Choroid plexus epithelial cell (primary cell): Measurements from ENCODE around the gene NRXN2.
"Not testable (repeated sequence)": the region's sequence is repeated elsewhere in the genome, so short reads cannot be mapped to it uniquely, and the experiment has no call there.

Experiments used
- DNase-seq: peaks from one replicate; pipeline ENCODE4 v3.0.0-alpha.2; 2010; ENCODE audit warnings: low read depth
- H3K4me3 ChIP-seq: 2 replicates; pipeline ENCODE4 v1.5.1; 2011; ENCODE audit warnings: low read depth, mild to moderate bottlenecking, control low read depth, low read length, moderate library complexity
- TF ChIP-seq, protein P1 (sequence below): conservative IDR thresholded peaks from 2 replicates; pipeline ENCODE4 v1.5.1; 2011; ENCODE audit warnings: low read depth, mild to moderate bottlenecking, control low read depth, inconsistent platforms, low read length, moderate library complexity

NRXN2 gene

DNA sequence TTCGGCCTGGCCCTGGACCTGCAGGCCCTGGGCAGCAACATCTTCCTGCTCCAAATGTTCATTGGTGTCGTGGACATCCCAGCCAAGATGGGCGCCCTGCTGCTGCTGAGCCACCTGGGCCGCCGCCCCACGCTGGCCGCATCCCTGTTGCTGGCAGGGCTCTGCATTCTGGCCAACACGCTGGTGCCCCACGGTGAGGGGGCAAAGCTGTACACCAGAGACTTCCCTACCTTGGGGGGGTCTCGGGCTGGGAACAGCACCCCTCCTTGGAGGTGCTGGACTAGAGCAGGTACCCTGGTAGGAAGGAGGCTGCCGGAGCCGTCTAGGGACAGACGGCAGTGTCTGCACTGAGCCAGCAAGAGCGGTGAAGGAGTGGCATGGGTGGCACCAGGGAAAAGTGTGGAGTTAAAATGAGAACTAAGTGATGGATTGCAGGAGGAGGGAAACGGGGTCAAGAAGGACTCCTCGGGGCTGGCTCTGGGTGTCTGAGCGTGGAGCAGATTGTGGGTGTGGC lies 123.2 kb downstream of the NRXN2 start:
- H3K4me3 ChIP-seq: no peak overlapping the region
- DNase-seq: no peak
- TF ChIP-seq, protein P1, sequence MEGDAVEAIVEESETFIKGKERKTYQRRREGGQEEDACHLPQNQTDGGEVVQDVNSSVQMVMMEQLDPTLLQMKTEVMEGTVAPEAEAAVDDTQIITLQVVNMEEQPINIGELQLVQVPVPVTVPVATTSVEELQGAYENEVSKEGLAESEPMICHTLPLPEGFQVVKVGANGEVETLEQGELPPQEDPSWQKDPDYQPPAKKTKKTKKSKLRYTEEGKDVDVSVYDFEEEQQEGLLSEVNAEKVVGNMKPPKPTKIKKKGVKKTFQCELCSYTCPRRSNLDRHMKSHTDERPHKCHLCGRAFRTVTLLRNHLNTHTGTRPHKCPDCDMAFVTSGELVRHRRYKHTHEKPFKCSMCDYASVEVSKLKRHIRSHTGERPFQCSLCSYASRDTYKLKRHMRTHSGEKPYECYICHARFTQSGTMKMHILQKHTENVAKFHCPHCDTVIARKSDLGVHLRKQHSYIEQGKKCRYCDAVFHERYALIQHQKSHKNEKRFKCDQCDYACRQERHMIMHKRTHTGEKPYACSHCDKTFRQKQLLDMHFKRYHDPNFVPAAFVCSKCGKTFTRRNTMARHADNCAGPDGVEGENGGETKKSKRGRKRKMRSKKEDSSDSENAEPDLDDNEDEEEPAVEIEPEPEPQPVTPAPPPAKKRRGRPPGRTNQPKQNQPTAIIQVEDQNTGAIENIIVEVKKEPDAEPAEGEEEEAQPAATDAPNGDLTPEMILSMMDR: no peak

DNA sequence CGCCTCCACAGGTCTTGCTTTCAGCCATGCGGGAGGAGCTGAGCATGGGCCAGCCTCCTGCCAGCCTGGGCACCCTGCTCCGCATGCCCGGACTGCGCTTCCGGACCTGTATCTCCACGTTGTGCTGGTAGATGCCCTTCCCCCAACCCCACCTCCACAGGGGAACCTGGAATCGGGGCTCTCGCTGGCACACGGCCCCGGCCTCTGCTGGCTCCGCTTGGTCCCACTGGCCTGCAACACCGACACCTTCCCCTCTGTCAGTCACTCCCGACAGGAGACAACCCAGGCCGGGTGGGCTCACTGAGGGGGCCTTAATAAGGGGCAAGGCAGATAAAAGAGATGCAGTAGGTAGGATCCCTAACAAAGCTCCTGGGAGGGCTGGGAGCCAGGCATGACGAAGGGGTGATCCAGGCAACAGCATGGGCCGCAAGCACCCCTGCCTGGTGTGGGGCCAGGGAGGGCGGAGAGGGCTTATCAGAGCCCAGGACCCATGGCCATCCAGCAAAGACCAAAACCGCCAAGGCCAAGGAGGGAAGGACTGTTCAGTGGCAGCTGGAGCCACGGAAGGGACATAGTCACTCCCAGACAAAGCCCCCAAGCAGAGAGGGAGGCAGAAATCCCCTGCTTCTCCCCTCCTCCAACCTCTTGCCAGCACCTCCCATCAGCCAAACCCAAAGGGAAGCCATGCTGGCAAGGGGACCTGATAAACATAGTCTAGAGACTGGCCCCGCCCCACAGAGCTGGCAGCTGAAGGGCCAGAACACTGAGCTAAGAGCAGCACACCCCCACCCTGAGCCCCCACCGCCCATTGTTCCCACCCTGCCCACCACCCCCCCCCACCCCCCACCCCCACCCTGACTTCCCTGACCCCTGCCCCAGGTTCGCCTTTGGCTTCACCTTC lies 124.0 kb downstream of the NRXN2 start:
- TF ChIP-seq, protein P1: no peak
- H3K4me3 ChIP-seq: no peak overlapping the region
- DNase-seq: no peak

DNA sequence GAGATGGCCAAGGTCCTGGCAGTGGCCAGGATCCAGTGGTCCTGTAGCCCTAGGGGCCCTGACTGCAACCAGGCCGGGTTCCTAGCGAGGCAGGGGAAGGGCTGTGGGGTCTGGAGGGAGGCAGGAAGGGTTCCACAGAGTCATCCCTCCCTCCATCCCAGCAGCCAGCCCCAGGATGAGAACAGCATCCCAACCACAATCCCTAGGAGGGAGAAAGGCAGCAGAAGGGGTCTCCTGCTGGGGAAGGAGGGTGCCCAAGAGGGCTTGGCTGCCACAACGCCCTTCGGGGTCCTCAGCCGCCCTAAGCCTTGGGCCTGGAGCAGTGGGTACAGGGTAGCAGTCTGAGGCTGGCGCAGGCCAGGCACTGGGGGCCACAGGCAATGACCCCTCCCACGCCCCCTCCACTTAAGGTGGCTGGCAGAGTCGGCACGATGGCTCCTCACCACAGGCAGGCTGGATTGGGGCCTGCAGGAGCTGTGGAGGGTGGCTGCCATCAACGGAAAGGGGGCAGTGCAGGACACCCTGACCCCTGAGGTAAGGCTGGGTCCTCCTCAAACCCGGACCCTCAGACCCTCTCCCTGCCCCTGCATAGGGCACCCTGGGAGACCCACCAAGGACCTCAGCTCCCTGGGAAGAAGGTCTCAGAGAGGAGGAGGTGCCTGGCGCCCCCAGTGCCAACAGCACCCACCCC lies 124.7 kb downstream of the NRXN2 start:
- TF ChIP-seq, protein P1: no peak
- no peak overlapping the region for H3K4me3 ChIP-seq
- DNase-seq: no peak

DNA sequence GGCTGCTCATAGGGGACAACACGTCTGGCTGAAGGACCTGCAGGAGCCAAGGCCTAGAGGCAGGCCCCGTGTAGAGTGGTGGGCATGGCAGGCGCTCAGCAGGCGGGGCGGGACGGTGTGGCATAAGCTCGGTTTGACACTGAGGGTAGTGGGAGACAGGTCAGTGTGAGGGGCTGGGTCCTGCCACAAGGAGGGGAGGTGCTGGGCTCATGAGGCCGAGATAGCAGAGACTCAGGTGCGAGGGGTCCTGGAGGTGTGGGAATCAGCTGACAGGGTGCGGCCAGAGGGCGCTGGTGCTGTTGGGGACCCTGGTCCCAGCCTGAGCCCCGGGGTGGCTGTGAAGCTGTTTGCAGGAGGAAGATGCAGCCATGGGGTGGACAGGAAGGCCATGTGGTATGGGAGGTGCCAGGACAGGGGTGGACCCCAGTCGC lies 125.3 kb downstream of the NRXN2 start:
- no peak overlapping the region for H3K4me3 ChIP-seq
- DNase-seq: no peak
- TF ChIP-seq, protein P1: no peak

DNA sequence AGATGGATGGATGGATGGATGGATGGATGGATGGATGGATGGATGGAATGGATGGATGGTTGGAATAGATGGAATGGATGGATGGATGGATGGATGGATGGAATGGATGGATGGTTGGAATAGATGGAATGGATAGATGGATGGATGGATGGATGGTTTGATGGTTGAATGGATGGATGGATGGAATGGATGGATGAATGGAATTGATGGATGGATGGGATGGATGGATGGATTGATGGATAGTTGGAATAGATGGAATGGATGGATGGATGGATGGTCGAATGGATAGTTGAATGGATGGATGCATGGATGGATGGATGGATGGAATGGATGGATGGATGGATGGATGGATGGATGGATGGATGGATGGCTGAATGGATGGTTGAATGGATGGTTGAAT lies 127.1 kb downstream of the NRXN2 start:
- H3K4me3 ChIP-seq, DNase-seq: not testable (repeated sequence)

DNA sequence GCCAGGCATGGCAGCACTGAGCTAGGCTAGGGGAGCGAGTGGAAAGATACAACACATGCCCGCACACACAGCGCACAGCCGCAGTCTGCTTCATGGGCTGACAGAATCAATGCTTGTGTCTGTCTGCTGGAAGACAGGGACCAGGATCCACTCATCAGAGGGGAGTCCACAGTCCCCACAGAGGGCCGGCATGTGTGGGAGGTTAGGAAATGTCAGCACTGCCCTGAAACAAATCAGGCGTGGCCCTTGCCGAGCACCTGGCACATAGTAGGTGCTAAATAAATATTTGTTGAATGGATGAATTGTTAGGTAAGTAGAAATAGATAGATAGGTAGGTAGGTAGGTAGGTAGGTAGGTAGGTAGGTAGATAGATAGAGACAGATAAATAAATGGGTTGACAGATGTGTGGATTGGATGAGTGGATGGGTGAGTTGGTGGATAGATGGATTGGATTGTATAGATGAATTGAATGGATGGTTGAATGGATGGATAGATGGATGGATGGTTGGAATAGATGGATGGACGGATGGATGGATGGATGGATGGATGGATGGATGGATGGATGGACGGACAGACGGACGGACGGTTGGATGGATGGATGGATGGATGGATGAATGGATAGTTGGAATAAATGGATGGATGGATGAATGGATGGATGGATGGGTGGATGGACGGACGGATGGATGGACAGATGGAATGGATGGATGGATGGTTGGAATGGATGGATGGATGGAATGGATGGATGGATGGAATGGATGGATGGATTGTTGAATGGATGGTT lies 128.6 kb downstream of the NRXN2 start:
- DNase-seq: no peak

More for the DNA sequence above, 128.6 kb downstream of the NRXN2 start:
- TF ChIP-seq, protein P1: no peak
- H3K4me3 ChIP-seq: no peak overlapping the region
